CD4-positive, alpha-beta T cell treated with Interleukin-21 for 1 hour (primary cell): Measurements from ENCODE around the gene NFE2L1.
"Not testable (repeated sequence)": the region's sequence is repeated elsewhere in the genome, so short reads cannot be mapped to it uniquely, and the experiment has no call there.

ENCODE experiments used
- DNase-seq: peaks from one replicate; pipeline ENCODE4 v3.0.0-alpha.2; 2020

NFE2L1 gene

DNA sequence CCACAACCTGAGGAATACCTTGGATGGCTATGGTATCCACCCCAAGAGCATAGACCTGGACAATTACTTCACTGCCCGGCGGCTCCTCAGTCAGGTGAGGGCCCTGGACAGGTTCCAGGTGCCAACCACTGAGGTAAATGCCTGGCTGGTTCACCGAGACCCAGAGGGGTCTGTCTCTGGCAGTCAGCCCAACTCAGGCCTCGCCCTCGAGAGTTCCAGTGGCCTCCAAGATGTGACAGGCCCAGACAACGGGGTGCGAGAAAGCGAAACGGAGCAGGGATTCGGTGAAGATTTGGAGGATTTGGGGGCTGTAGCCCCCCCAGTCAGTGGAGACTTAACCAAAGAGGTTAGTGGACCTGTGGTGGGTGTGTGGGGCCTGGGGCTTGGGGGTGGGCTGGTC is 3.1 kb downstream of the NFE2L1 start:
- DNase-seq = no peak

DNA sequence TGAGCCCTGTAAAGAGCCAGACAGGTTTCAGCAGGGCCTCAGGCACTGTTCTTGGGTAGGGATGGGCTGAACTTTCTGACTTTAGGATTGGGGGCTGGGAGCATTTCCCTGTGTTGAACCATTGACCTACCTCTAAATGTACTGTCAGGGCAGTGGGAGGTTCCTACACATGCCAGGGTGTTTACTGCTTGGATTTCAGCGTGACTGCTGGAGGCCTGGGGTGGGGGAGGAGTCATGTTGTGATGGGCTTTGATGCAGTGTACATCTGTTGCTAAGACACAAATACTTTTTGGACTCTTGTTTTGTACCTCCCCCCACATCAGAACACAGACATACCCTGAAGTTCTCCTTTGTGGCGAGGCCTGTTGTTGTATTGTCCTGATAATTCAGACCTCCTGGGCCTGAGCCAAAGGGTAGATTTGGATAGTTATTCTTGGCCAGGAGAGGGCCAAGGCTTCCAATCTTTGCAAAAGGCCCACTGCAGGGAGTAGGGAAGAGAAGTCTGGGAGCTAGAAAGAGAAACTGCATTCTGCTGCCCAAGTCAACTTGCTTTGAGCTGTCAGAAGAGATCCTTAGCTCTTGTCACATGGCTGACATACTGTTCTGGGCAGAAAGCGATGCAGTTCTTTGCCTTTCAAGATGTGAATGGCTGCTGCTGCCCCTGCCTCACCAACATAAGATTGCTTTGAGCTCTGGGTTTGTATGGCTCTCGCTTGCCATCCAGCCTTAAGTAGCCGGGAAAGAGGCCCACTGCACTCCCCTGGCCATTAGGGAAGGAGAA is 3.7 kb downstream of the NFE2L1 start:
- DNase-seq = no peak

DNA sequence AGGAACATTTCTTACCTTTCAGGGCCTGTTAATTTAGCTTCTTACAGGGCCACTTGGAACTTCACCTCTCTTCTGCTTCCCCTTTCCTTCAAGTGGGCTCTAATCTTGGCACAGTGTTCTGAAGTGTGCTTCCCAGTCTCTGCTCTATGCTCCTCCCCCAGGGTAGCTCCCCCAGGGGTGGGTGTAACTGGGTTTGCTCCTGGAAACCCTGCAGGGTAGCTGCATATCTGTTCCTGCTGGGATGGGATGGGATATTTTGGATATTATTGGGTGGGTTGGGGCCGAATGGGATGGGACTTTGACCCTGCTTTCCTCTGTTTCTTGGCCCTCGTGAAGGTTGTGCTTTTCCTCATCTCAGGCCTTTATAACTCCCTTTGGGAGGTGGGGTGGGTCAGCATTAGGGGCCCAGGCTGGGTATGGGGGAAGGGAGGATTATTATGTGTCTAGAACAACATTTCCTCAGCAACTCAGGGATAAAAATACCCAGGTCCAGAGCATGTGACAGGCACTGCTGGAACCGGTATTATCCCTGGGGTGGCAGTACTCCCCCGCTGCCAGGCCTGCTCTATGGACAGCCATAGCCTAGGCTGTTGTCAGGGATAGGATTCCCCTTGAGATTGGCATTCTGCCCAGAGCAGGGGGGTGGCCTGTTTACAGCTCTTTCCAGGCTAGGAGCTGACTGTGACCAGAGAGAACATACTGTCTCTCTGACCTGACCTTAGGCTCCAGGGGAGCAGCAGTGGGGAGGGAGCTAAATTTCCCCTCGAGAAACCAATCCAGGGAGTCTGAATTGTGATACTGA is 5.0 kb downstream of the NFE2L1 start:
- DNase-seq = no peak

DNA sequence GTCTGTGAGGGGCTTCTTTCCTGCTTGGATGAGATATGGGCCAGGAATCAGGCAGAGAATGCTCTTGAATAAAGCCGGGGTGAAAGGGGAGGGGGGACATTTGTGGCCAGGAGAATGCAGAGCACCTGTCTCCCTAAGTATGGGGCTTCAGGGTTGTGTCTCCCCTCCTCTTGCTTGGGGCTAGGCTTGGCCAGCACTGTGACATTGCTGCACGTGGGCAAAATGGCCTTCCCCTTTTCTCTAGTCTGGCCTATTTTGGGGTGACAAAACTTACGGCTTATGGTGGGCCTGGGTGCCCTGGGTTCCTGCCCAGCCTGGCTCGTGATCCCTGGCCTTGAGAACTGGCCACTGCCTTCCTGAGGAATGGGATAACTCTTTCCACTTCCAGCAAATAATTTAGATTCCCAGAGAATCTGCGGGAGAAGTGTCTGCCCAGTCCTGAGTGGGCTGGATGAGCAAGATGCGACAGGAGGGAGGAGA is 5.6 kb downstream of the NFE2L1 start:
- DNase-seq = no peak

DNA sequence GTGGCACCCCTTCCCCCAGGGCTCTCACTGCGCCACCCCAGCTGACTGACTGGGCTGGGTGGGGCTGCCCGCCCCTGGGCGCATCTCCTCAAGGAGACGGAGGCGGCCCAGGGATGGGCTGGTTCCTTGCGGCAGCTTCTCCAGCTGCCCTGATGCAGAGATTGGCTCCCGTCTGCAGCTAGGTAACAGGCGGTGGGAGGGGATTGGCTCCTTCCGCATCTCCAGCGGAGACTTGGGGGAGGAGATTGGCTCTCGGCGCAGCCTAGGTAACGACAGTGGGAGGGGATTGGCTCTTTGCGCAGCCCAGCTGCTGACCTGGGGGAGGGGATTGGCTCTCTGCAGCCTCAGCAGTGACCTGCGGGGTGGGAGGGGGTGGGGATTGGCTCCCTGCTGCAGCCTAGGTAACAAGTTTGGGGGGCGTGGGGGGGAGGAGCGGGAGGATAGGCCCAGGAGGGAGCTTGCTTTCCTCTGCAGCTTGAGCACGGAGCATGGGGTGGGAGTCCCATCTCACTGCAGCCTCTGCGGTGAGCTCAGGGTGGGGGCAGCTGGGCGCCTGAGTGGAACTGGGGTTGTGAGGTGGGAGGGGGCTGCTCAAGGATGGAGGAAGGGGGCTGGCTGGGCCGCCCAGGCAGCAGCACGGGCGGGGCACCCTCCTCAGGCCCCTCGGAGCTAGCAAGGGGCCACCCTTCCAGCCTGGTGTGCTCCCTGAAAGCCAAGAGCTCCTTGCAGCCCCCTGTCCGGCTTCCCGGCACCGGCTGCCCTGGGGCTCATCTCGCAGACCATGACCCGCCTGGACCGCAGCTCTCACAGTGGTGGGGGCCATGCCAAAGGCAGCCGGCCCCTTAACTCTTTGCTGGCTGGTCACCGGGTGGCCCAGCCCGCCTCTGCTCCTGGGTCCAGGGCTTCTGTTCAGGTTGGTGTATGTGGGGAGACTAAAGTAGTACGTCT is 6.4 kb downstream of the NFE2L1 start:
- DNase-seq = no peak

DNA sequence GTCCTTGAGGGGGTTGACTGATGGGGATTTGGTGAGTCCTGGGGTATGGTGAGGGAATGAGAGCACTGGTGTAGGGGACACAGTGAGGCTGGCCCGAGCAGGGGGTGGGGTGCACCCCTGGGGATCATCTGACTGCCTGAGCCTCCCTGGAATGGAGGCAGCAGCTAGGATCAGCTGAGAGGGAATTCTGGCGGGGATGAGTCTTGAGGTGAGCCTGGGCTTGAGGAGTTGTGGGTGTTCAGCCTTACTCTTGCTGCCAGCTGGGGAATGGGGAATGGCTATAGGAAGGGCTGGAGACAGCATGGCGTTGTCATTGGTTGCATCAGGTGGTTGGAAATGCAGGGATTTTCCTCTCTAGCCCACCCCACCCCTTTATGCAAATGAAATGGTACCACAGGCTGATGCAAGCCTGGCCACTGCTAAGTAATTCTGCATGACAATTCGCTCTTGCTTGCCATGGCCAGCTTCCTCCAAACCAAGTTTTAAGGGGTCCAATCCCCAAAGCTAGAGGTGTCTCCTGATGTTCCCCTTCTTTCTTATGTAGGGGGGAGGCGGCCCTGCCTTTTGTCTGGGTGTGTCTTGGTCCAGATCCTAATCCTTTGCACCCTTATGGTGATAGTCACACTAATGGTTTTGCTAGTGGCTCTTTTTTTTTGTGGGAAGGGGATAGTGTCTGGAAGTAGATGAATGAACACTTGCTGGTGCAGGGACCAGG is 7.5 kb downstream of the NFE2L1 start:
- no peak for DNase-seq

DNA sequence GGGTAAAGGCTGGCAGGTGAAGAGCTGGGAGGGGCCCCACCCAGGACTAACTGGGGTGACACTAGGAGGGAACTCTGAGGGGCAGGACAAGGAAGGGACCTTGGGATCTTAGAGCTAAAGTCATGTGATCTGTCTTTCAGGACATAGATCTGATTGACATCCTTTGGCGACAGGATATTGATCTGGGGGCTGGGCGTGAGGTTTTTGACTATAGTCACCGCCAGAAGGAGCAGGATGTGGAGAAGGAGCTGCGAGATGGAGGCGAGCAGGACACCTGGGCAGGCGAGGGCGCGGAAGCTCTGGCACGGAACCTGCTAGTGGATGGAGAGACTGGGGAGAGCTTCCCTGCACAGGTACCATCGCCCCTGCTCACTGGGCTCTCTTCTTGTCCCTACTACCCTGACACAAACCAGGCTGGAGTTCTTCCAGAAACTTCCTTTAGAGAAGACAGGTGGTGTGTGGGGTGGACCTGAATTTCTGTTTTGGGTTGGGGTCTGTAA is 8.1 kb downstream of the NFE2L1 start:
- no peak for DNase-seq

DNA sequence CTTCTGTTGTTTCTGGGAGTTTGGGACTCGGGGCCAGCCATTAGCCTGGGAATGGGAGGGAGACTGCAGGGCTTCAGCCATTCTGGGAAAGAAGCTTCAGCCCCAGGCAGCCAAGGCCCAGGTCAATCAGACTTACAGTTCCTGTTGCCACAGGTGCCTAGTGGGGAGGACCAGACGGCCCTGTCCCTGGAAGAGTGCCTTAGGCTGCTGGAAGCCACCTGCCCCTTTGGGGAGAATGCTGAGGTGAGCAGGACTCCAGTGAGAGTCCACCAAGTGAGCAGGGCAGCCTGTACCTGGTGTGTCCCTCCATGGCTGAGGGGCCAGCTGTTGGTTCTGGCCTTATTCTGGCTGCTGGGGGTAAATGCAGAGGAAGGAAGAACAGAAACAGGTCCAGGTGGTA is 8.7 kb downstream of the NFE2L1 start:
- no peak for DNase-seq

DNA sequence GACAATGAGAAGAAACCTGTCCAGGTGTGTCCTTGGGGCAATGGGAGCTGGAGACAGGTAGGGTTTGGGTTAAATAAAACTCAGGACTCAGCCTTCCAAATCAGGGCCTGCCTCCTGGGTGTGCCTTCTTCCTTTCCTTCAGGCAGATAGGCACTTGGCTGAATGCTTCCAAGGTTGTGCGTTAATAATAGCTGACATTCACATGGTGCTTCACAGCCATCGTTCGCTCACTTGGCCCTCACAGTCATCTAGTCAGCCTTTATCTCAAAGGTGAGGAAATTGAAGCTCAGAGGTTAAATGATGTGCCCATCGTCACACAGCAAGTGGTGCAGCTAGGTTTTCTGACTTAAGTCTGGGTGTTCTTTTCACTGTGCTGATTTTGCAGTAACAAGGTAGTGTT is 9.5 kb downstream of the NFE2L1 start:
- DNase-seq = no peak

DNA sequence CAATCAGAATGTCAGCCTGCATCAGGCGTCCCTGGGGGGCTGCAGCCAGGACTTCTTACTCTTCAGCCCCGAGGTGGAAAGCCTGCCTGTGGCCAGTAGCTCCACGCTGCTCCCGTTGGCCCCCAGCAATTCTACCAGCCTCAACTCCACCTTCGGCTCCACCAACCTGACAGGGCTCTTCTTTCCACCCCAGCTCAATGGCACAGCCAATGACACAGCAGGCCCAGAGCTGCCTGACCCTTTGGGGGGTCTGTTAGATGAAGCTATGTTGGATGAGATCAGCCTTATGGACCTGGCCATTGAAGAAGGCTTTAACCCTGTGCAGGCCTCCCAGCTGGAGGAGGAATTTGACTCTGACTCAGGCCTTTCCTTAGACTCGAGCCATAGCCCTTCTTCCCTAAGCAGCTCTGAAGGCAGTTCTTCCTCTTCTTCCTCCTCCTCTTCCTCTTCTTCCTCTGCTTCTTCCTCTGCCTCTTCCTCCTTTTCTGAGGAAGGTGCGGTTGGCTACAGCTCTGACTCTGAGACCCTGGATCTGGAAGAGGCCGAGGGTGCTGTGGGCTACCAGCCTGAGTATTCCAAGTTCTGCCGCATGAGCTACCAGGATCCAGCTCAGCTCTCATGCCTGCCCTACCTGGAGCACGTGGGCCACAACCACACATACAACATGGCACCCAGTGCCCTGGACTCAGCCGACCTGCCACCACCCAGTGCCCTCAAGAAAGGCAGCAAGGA is 10.4 kb downstream of the NFE2L1 start:
- DNase-seq = no peak

DNA sequence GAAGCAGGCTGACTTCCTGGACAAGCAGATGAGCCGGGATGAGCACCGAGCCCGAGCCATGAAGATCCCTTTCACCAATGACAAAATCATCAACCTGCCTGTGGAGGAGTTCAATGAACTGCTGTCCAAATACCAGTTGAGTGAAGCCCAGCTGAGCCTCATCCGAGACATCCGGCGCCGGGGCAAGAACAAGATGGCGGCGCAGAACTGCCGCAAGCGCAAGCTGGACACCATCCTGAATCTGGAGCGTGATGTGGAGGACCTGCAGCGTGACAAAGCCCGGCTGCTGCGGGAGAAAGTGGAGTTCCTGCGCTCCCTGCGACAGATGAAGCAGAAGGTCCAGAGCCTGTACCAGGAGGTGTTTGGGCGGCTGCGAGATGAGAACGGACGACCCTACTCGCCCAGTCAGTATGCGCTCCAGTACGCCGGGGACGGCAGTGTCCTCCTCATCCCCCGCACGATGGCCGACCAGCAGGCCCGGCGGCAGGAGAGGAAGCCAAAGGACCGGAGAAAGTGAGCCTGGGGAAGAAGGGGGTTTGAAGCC is 11.0 kb downstream of the NFE2L1 start:
- no peak for DNase-seq

DNA sequence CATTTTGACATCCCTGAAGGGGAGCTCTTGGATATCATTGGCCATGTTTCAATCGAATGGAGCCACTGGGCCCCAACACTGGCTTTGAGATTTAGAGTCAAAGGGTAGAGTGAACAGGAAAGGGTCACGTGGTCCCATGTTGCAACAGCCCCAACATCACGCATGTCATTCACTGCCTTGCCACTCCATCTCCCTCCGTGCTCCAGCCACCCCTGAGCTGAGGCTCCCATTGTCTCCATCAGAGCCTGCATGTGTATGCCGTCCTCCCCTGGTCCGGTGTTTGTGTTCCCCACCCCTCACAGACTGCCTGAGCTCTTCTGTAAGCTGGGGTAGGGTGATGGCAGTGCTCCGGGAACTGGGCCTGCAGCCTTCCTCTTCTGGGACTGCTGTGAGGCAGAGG is 12.1 kb downstream of the NFE2L1 start:
- DNase-seq = no peak

DNA sequence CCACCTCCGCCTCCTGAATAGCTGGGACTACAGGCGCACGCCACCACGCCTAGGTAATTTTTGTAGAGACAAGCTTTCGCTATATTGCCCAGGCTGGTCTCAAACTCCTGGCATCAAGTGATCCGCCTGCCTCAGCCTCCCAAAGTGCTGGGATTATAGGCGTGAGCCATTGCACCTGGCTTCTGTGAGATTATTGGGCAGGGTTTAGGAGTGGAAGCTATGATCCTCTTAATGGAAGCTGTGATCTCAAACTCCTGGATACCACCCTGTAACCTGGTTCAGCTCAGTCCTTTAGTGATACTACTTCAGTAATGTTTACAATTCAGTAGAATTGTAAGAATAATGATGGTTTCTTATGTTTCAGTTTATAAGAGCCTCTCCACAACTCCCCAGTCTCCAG is 14.1 kb downstream of the NFE2L1 start:
- no peak for DNase-seq

DNA sequence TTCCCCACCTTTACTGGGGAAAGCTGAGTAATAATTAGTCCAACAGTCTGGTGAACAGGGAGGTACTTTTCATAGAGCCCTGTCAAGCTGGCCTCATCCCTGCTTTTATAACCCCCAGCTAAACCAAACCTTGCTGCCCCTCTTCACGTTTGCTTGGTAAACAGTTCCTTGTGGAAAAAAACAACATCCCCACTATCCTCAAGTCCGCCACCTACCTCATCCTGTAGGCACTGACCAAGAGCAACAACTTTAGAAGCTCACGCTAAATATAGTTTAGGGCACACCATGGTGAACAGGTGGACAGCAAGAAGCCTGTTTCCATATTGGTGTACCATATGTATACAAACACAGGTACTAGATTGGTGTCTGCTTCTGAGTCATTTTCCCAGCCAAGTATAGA is 16.5 kb downstream of the NFE2L1 start:
- DNase-seq = no peak

DNA sequence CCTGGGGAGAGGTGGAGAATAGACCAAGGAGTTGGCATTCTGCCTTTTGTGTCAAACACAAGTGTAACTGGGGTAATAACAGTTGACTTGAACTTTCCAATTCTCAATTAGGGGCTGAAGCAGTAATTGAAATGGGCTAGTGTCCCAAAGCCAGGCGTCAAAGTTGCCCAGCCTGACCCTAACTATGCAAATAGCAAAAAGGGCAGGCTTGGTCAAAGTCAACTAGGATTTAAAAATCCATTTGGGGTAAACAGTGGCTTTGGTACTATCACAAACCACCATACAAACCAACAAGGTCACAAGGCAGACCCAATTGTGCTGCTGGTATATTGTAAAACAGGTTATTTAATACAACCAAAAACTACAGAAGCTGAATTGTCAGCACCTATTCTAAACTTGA is 18.0 kb downstream of the NFE2L1 start:
- DNase-seq = no peak

DNA sequence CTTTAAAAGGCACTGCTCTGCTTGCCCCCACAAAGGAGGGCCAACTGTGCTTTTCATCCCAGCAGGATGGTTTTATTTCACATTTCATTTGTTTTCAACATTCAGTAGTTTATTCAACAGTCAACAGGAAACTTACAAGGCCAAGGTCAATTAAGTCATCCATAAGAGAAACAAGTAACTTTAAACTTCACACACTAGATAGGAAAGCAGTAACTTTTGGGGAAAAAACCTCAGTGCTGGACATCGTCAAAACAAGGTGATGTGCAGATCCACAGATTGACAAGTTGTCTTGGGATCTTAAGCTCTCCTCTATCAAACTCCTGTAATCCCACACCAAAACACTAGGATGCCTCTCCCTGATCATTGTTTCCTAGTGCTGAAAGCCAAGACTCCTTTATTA is 18.5 kb downstream of the NFE2L1 start:
- no peak for DNase-seq

DNA sequence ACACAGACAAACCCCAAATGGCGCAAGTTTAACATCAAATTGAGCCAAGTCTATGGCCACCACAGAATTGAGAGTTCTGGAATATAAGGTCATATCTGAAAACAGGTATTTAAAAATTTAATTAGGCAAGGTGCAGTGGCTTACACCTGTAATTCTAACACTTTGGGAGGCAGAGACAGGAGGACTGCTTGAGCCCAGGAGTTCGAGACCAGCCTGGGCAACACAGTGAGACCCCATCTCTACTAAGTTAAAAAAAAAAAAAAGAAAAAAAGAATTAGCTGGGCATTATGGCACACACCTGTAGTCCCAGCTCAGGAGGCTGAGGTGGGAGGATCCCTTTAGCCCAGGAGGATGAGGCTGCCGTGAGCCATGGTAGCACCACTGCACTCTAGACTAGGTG is 19.1 kb downstream of the NFE2L1 start:
- DNase-seq = no peak

DNA sequence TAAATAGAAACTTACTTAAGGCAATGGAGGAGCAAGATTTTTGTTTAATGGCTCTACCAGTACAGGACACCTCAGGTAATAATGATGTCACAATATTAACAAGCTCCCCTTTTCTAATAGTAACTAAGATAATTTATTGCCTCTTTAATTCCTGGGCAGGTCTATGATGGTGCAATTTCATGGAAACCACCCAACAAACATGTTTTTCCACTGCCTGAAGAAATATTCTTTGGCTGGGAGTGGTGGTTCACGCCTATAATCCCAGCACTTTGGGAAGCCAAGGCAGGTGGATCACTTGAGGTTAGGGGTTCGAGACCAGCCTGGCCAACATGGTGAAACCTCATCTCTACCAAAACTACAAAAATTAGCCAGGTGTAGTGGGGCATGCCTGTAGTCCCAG is 19.6 kb downstream of the NFE2L1 start:
- DNase-seq = not testable (repeated sequence)

DNA sequence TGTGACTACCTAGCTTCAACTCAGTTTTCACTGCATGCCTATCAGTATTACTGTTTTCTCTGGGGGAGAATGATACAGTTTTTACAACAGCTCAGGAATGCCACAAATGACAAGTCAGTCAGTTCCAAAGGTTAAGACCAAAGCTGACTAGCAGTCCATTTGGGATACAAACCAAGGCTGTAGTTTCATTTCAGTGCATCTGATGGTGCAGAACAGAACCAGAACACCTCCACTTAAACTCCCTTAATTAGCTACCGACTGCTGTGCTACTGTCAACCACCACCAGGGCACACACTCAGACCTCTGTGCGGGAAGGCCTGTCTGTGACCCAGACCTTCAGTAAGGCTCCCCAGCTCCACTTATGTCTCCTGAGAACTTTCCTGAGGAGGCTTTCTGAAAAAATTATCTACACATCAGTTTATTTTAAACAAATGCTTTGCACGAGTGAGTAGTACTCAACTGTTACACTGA is 20.4 kb downstream of the NFE2L1 start:
- DNase-seq = no peak

DNA sequence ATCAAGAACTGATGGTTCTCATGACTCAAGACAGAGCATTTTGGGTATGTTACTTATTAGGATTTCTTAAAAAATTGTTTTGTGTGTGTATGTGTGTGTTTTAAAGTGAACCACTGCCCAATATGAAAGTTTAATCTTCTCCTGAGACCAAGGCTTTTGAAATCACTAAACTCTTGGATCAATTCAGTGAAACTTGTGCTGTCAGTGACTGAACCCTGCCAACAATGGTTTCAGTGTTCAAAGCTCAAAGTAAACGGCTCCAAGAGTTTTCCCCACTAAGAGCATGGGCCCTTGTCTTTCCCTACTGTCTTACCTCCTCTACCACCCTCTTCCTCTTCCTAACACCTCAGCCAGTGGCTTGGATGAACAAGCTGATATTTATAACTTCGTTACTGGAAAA is 22.0 kb downstream of the NFE2L1 start:
- DNase-seq = no peak

DNA sequence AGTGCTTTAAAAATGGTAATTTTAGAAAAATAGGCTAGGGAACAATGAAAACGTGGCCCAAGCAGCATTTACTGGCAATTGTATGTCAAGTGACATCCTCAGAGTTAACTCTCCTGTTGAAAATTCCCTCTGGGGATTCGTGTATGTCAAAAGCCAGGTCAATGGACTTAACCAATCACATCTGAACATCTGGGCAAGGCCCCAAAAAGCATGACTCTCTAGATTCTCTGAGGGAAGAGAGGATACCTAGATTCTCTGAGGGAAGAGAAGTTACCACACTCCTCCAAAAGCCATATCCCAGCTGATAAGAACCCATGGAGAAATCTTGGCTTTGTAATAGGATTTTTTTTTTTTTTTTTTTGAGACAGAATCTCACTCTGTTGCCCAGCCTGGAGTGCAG is 23.5 kb downstream of the NFE2L1 start:
- DNase-seq = no peak
